Sigmoid colon (tissue), 4 donors: ENCODE results near the gene DNAJC3.
A peak's percentile ranks its signal among the peaks of the same experiment; 100 is the strongest.

Experiments
- EP300 ChIP-seq, 4 donors: sonication (generic); formaldehyde crosslinking; IDR thresholded peaks; one replicate each; pipeline ENCODE4 v1.6.1; 2017; ENCODE audit warnings: antibody characterized with exemption in 4 of 4
- POLR2A ChIP-seq, 2 donors: fragments of 450-650 bp; IDR thresholded peaks; one replicate each; pipeline ENCODE4 v1.6.1; 2016; ENCODE audit warnings: antibody characterized with exemption in 2 of 2, mild to moderate bottlenecking in 2 of 2, moderate library complexity in 2 of 2
- POLR2AphosphoS5 ChIP-seq, 4 donors: sonication (generic); formaldehyde crosslinking; IDR thresholded peaks; one replicate each; pipeline ENCODE4 v1.6.1; 2017; ENCODE audit warnings: antibody characterized with exemption in 4 of 4
- TF ChIP-seq, protein P1 (sequence below), 4 experiments: fragments of 450-650 bp in 3 of 4; fragments of 200-600 bp in 1 of 4; IDR thresholded peaks; one replicate each; pipeline ENCODE4 v1.5.1; 2016 to 2019; ENCODE audit warnings: antibody characterized with exemption in 4 of 4, mild to moderate bottlenecking in 3 of 4, moderate library complexity in 2 of 4

DNA sequence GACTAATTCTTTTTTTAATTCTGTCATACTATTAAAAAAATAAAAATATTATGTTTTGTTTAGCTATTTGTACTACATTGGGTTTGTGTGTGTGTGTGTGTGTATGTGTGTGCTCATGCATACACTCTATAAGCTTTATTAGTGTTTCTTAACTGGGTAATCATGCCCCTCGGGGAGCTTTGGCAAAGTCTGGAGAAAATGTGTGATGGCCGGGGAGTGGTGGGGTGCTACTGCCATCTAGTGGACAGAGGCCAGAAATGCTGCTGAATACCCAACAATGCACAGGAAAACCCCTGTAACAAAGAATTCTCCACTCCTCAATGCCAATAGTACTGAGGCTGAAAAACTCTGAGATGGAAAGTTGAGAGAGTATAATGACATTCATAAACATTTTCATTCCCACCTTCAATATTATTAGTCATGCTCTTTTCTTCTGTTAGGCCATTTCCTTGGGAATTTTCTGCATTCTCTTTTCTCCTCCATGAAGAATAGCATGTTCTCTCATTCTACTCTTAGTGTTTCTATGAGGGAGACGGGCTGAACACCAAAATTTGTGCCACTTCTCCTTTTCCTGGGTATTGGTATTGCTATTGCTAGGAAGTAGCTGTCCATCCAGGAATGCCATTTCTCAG, 157.3 kb downstream of the DNAJC3 start:
- TF ChIP-seq, protein P1, sequence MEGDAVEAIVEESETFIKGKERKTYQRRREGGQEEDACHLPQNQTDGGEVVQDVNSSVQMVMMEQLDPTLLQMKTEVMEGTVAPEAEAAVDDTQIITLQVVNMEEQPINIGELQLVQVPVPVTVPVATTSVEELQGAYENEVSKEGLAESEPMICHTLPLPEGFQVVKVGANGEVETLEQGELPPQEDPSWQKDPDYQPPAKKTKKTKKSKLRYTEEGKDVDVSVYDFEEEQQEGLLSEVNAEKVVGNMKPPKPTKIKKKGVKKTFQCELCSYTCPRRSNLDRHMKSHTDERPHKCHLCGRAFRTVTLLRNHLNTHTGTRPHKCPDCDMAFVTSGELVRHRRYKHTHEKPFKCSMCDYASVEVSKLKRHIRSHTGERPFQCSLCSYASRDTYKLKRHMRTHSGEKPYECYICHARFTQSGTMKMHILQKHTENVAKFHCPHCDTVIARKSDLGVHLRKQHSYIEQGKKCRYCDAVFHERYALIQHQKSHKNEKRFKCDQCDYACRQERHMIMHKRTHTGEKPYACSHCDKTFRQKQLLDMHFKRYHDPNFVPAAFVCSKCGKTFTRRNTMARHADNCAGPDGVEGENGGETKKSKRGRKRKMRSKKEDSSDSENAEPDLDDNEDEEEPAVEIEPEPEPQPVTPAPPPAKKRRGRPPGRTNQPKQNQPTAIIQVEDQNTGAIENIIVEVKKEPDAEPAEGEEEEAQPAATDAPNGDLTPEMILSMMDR (IDR thresholded peaks at IDR 0.05) = peak; percentile 72 to 88 (median 83)
- TF ChIP-seq POLR2A (IDR thresholded peaks at IDR 0.05) (no peak), EP300 (IDR thresholded peaks at IDR 0.05) (no peak), POLR2AphosphoS5 (IDR thresholded peaks at IDR 0.05) (no peak)
